Vagina (tissue), 2 donors: ENCODE measurements around the gene GRIP2. TPM values are rescaled to one million over a fixed set of nuclear protein-coding genes. Genes with fewer than 3 reads are reported as not detected.

Experiments used
- DNase-seq, 2 donors: peaks; one replicate each; pipeline ENCODE4 v3.0.0-alpha.2; 2017; ENCODE audit errors: extremely low spot score in 2 of 2
- H3K27ac ChIP-seq: fragments of 200-600 bp; sonication (generic); one replicate; pipeline ENCODE4 v1.5.1; 2019
- H3K27me3 ChIP-seq: fragments of 200-600 bp; sonication (generic); one replicate; pipeline ENCODE4 v1.5.1; 2019
- H3K36me3 ChIP-seq, 2 donors: fragments of 200-600 bp; sonication (generic); one replicate each; pipeline ENCODE4 v1.5.1; 2017 to 2019
- H3K4me1 ChIP-seq: fragments of 200-600 bp; sonication (generic); one replicate; pipeline ENCODE4 v1.5.1; 2019
- H3K4me3 ChIP-seq, 2 donors: fragments of 200-600 bp; sonication (generic); 1 replicate in 1 of 2; 2 replicates in 1 of 2; pipeline ENCODE4 v1.5.1; 2016 to 2019
- H3K9me3 ChIP-seq: fragments of 200-600 bp; sonication (generic); one replicate; pipeline ENCODE4 v1.5.1; 2019
- POLR2A ChIP-seq, 2 donors: fragments of 450-650 bp; IDR thresholded peaks; one replicate each; pipeline ENCODE4 v1.6.1; 2017; ENCODE audit warnings: antibody characterized with exemption in 2 of 2, mild to moderate bottlenecking in 2 of 2, moderate library complexity in 2 of 2
- POLR2AphosphoS5 ChIP-seq, 2 donors: sonication (generic); formaldehyde crosslinking; IDR thresholded peaks; one replicate each; pipeline ENCODE4 v1.9.0; 2017; ENCODE audit warnings: antibody characterized with exemption in 2 of 2, mild to moderate bottlenecking in 2 of 2, low read depth in 1 of 2; ENCODE audit not compliant: insufficient read depth in 1 of 2
- intact Hi-C: fragments of 100-400 bp; cut with DNase I; formaldehyde crosslinking; loops from one replicate; pipeline ENCODE4 v1.15.1; 2023
- total RNA-seq: library from RNA; depleted of rRNA; stranded (reverse); fragments of >200 nt; gene quantifications from one replicate; pipeline ENCODE4 v1.2.3, GENCODE V29; 2016
- TF ChIP-seq, protein P1 (sequence below), 3 experiments: fragments of 450-650 bp in 2 of 3; fragments of 200-600 bp in 1 of 3; sonication (generic) in 1 of 3; IDR thresholded peaks; one replicate each; pipeline ENCODE4 v1.5.1; 2017 to 2019; ENCODE audit warnings: antibody characterized with exemption in 3 of 3, mild to moderate bottlenecking in 2 of 3, moderate library complexity in 2 of 3

GRIP2 gene
- total RNA-seq, 1 donor from 2014 or later: 0.98 TPM

- Histone ChIP-seq H3K27me3 (no peaks in the 10 kb centered on the region), H3K36me3 (peaks cover 0 to 35% of the 10 kb centered on the region in 2 donors), H3K4me3 (no peak overlapping the region), H3K4me1 (peaks cover 18% of the 10 kb centered on the region), H3K9me3 (no peaks in the 10 kb centered on the region), H3K27ac (no peak overlapping the region)
- intact Hi-C loops: no loop called here
- TF ChIP-seq POLR2AphosphoS5 (IDR thresholded peaks at IDR 0.05; ENCODE audit: insufficient read depth in 1 of 2, low read depth in 1 of 2): no peak
- no peak for TF ChIP-seq POLR2A (IDR thresholded peaks at IDR 0.05)
- TF ChIP-seq, protein P1, sequence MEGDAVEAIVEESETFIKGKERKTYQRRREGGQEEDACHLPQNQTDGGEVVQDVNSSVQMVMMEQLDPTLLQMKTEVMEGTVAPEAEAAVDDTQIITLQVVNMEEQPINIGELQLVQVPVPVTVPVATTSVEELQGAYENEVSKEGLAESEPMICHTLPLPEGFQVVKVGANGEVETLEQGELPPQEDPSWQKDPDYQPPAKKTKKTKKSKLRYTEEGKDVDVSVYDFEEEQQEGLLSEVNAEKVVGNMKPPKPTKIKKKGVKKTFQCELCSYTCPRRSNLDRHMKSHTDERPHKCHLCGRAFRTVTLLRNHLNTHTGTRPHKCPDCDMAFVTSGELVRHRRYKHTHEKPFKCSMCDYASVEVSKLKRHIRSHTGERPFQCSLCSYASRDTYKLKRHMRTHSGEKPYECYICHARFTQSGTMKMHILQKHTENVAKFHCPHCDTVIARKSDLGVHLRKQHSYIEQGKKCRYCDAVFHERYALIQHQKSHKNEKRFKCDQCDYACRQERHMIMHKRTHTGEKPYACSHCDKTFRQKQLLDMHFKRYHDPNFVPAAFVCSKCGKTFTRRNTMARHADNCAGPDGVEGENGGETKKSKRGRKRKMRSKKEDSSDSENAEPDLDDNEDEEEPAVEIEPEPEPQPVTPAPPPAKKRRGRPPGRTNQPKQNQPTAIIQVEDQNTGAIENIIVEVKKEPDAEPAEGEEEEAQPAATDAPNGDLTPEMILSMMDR (IDR thresholded peaks at IDR 0.05): no peak
- DNase-seq: no peak
Measured at GRCh38 chr3:14477311-14477935, 62.7 kb downstream of the GRIP2 start.

DNA sequence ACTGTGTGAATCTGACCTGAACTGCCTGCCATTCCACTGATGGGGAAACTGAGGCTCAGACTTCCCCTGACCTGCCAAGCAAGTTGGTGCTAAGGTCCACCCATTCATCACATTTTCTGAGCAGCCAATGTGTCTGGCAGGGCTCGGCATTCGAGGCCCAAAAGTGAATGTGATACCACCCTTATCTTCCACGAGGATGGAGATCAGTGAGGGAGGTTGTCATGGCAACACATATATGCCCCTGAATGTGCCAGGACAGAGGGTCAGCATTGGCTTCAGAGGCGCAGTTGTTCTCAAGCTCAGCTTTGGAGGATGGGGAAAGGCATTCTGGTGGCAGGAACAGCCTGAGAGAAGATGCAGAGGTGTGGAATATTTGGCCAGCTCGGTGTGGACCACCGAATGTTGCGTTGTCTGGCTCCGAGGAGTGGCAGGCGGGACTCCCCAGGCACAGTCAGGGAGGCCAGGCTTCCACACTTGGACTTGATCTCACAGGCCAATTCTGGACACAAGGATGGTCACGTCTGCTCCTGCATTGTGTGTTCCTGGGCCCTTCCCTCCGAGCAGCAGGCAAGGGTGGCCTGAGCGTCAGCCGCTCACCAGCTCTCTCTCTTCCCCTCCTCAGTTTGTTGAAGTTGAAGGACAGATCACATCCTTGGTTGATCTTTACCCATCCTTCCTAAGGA is 63.4 kb downstream of the GRIP2 start:
- no peaks in the 10 kb centered on the region for H3K27me3 ChIP-seq
- no peak overlapping the region for H3K27ac ChIP-seq
- H3K4me1 ChIP-seq: peaks cover 20% of the 10 kb centered on the region
- peaks cover 0 to 33% of the 10 kb centered on the region in 2 donors for H3K36me3 ChIP-seq
- DNase-seq: no peak
- no peak overlapping the region for H3K4me3 ChIP-seq
- intact Hi-C loops: no loop called here
- no peaks in the 10 kb centered on the region for H3K9me3 ChIP-seq
- TF ChIP-seq, protein P1 (IDR thresholded peaks at IDR 0.05): no peak
- TF ChIP-seq POLR2AphosphoS5 (IDR thresholded peaks at IDR 0.05; ENCODE audit: insufficient read depth in 1 of 2, low read depth in 1 of 2): no peak

GRCh38 chr3:14475621-14476020 is 64.5 kb downstream of the GRIP2 start:
- no peak overlapping the region for H3K4me3 ChIP-seq
- DNase-seq: no peak
- H3K36me3 ChIP-seq: peaks cover 0 to 23% of the 10 kb centered on the region in 2 donors
- no peaks in the 10 kb centered on the region for H3K9me3 ChIP-seq
- intact Hi-C loops: no loop called here
- TF ChIP-seq POLR2A (IDR thresholded peaks at IDR 0.05): no peak
- TF ChIP-seq, protein P1 (IDR thresholded peaks at IDR 0.05): no peak
- no peak for TF ChIP-seq POLR2AphosphoS5 (IDR thresholded peaks at IDR 0.05; ENCODE audit: insufficient read depth in 1 of 2, low read depth in 1 of 2)
- no peak overlapping the region for H3K27ac ChIP-seq
- no peaks in the 10 kb centered on the region for H3K27me3 ChIP-seq
- peaks cover 20% of the 10 kb centered on the region for H3K4me1 ChIP-seq

DNA sequence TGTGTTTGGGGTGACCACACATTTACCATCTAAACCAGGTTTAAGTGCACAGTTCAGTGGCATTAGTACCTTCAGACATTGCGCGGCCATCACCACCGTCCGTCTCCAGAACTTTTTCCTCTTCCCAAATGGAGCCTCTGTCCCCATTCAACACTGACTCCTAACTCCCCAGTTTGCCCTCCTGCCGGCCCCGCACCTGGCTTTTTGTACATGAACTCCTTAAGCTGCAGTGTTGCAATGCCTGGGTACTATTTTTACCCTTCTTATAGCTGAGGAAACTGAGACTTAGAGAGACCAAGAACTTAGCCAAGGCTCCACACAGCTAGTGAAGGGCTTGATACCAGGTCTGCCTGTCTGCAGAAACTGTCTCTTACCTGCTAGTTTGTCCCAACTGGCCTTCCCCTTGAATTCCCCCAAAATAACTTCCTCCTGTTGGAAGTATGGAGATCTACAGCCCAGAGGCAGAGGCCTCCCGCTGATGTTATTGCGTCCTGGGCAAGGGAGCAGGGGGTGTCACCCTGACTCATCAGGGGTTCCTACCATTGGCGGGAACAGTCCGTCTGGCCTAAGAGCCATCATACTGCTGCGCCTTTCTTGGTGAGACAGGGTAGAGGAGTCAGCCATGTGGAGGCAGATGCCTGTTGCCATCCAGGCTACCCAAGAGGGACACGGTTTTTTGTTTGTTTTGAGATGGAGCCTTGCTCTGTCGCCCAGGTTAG is 65.6 kb downstream of the GRIP2 start:
- intact Hi-C loops: no loop called here
- H3K27me3 ChIP-seq: no peaks in the 10 kb centered on the region
- H3K4me1 ChIP-seq: peaks cover 20% of the 10 kb centered on the region
- peak overlapping the region; percentile 63 for H3K27ac ChIP-seq
- TF ChIP-seq, protein P1 (IDR thresholded peaks at IDR 0.05): no peak
- TF ChIP-seq POLR2A (IDR thresholded peaks at IDR 0.05) (no peak), POLR2AphosphoS5 (IDR thresholded peaks at IDR 0.05; ENCODE audit: insufficient read depth in 1 of 2, low read depth in 1 of 2) (no peak)
- peaks cover 0 to 21% of the 10 kb centered on the region in 2 donors for H3K36me3 ChIP-seq
- no peak for DNase-seq
- H3K9me3 ChIP-seq: no peaks in the 10 kb centered on the region
- no peak overlapping the region for H3K4me3 ChIP-seq
